ENCODE measurements around the gene CIP2A. TPM values are rescaled to one million over a fixed set of nuclear protein-coding genes. Genes with fewer than 3 reads are reported as not detected.

The CIP2A gene
- polyA plus RNA-seq, 1 donor from 2014 or later = 29.3 TPM

GRCh38 chr3:108546692-108547091 lies 42.5 kb downstream of the CIP2A start:
- Histone ChIP-seq H3K79me2 (replicated peaks; ENCODE audit: insufficient read depth, low read length) (no peaks in the 10 kb centered on the region), H3K9ac (ENCODE audit: low read length) (no peak overlapping the region), H2AFZ (ENCODE audit: low read depth, low read length) (no peak overlapping the region), H3K4me2 (ENCODE audit: low read length) (no peak overlapping the region), H3K27ac (ENCODE audit: low read length) (no peak overlapping the region), H3K9me3 (ENCODE audit: low read length) (no peaks in the 10 kb centered on the region), H3K27me3 (ENCODE audit: insufficient read depth, low read depth, low read length) (no peaks in the 10 kb centered on the region), H3F3A (ENCODE audit: insufficient read depth, low read length, poor library complexity, severe bottlenecking) (no peaks in the 10 kb centered on the region), H3K36me3 (ENCODE audit: insufficient read depth, low read length) (no peaks in the 10 kb centered on the region), H3K4me3 (ENCODE audit: low read length) (no peak overlapping the region), H3K9me2 (ENCODE audit: insufficient read depth, low read length) (no peaks in the 10 kb centered on the region), H4K20me1 (ENCODE audit: insufficient read depth) (no peaks in the 10 kb centered on the region)
- TF ChIP-seq RAD21 (conservative IDR thresholded peaks at IDR 0.05) (no peak), CTCF (IDR thresholded peaks at IDR 0.05; ENCODE audit: poor library complexity, severe bottlenecking) (no peak), POLR2AphosphoS5 (IDR thresholded peaks at IDR 0.05) (no peak)

GRCh38 chr3:108546247-108546646 lies 43.0 kb downstream of the CIP2A start:
- no peaks in the 10 kb centered on the region for H3K9me2 ChIP-seq (ENCODE audit: insufficient read depth, low read length)
- no peaks in the 10 kb centered on the region for H3K79me2 ChIP-seq (replicated peaks; ENCODE audit: insufficient read depth, low read length)
- no peak overlapping the region for H2AFZ ChIP-seq (ENCODE audit: low read depth, low read length)
- H3K9me3 ChIP-seq (ENCODE audit: low read length) = no peaks in the 10 kb centered on the region
- no peak overlapping the region for H3K27ac ChIP-seq (ENCODE audit: low read length)
- no peak for TF ChIP-seq RAD21 (conservative IDR thresholded peaks at IDR 0.05)
- no peak for TF ChIP-seq POLR2AphosphoS5 (IDR thresholded peaks at IDR 0.05)
- TF ChIP-seq EP300 (conservative IDR thresholded peaks at IDR 0.05; ENCODE audit: poor library complexity, severe bottlenecking) = no peak
- TF ChIP-seq TAF1 (IDR thresholded peaks at IDR 0.05; ENCODE audit: low read depth) = no peak
- no peak for TF ChIP-seq REST (IDR thresholded peaks at IDR 0.05; ENCODE audit: borderline replicate concordance)
- no peak for TF ChIP-seq CTCF (IDR thresholded peaks at IDR 0.05; ENCODE audit: poor library complexity, severe bottlenecking)
- TF ChIP-seq MXI1 (conservative IDR thresholded peaks at IDR 0.05; ENCODE audit: poor library complexity, severe bottlenecking) = no peak
- TF ChIP-seq EZH2 (IDR thresholded peaks at IDR 0.05; ENCODE audit: borderline replicate concordance, insufficient read depth, low read length, poor library complexity, severe bottlenecking) = no peak
- TF ChIP-seq SMC3 (conservative IDR thresholded peaks at IDR 0.05; ENCODE audit: poor library complexity) = no peak
- no peak overlapping the region for H3K4me3 ChIP-seq (ENCODE audit: low read length)
- H3K27me3 ChIP-seq (ENCODE audit: insufficient read depth, low read depth, low read length) = no peaks in the 10 kb centered on the region
- H3F3A ChIP-seq (ENCODE audit: insufficient read depth, low read length, poor library complexity, severe bottlenecking) = no peaks in the 10 kb centered on the region
- no peak overlapping the region for H3K4me2 ChIP-seq (ENCODE audit: low read length)
- no peaks in the 10 kb centered on the region for H4K20me1 ChIP-seq (ENCODE audit: insufficient read depth)
- H3K9ac ChIP-seq (ENCODE audit: low read length) = no peak overlapping the region
- H3K36me3 ChIP-seq (ENCODE audit: insufficient read depth, low read length) = no peaks in the 10 kb centered on the region
